Inflammatory macrophage (primary cell): ENCODE measurements around the gene FNIP2.

Experiments
- DNase-seq, 2 donors: peaks; one replicate each; pipeline ENCODE4 v3.0.0-alpha.2; 2020 to 2022

The FNIP2 gene

DNA sequence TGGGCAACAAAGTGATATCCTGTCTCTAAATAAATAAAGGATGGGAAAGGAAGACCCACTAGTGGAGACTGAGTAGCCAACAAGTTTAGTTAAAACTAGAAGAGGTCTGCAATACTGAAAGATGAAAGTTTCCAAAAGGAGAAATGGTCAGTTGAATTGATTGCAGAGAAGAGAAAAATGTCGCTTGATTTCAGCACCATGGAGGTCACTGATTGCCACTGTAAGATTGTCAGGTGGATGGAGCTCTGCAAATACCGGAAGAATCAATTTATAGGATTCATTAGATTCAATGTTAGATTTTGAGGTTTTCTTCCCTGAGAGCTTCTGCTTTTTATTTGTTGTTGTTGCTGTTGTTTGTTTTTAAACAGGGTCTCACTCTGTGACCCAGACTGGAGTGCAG, 5.4 kb upstream of the FNIP2 start:
- DNase-seq, result no peak

DNA sequence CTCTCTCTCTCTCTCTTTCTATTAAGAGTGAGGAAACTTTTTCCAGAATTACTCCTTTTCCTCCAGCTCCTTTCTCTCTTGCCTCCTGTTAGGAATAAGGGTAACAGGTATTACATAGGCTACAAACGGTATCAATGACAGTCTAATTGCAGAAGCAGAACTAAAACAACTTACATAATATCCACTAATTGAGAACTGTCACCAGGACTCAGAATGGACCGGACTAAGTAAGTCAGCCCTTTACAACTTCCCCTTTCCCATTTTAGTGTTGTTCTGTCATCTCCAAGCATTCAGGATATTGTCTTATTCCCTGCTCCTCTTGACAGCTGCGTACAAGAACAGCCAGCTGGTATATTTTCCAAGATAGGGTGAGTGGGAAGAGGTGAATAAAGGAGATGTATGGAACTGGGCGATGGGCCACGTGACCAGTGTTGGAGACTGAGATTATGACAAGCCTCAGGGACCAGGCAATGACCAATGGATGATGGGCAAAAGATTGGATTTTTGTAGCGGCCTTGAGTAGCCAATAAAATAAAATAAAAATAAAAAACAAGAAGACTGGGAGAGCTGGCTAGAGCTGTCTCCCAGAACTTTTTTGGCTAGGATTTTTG, 2.3 kb upstream of the FNIP2 start:
- peak; percentile 74 to 75 for DNase-seq

DNA sequence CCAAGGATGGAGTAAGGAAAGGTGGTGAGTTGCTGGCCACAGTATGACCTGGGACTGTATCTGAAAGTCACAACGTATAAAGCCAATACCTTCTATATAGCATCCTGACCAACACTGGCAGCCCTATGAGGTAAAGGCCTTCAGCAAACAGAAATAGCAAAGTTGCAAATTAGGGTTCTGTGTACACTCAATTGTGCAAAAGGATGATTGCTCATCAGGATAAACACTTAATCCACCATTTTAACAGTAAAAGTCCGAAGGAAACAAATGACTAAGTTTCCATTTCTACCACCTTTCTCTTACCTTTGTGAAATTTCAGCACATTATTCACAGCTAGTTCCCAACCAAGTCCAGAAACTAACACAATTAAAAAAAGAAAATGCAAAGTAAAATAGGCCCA, 1.4 kb upstream of the FNIP2 start:
- peak; percentile 12 to 39 for DNase-seq

- peak; percentile 55 to 61 for DNase-seq
Observed at GRCh38 chr4:158769175-158769921, 522 bp downstream of the FNIP2 start.

- DNase-seq, result no peak
Observed at GRCh38 chr4:158770671-158771070, 1.8 kb downstream of the FNIP2 start.

GRCh38 chr4:158771776-158772175, 3.0 kb downstream of the FNIP2 start:
- DNase-seq, result no peak

GRCh38 chr4:158775091-158775651, 6.3 kb downstream of the FNIP2 start:
- DNase-seq, result peak; percentile 14 to 29

- no peak for DNase-seq
Observed at GRCh38 chr4:158776106-158776505, 7.3 kb downstream of the FNIP2 start.

DNA sequence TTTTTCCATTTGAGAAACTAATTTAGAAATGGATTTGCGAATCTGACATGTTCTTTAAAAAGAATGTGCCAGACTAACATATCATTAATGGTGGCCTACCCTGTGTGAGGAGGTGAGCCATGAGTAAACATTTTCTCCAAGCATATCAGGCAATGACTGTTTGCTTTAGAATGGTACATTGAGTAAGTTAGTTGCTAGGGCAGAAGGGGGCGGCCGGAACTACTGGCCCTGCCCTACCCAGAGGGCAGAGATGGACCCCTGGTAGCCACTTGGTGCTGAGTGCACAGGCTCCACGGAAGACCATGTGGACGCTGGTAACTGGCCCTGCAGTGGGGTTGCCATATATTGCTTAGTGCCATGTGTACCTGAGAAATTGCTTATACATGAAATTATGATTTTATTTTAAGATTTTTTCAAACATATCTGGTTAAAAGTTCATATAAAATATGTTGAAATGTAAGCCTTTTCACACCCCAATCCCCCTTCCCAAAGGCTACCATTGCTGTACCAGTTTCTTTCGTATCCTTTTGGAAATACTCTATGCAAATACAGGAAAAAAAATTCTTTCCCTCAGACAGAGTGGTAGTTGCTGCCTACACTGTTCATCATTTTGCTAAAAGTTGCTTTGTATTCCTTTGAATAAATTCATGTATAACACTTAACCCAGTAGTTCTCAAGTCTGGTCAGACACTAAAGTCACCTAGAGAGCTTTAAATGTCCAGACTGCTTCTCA, 8.8 kb downstream of the FNIP2 start:
- no peak for DNase-seq

GRCh38 chr4:158778156-158778711, 9.4 kb downstream of the FNIP2 start:
- DNase-seq, result peak in 1 of 2 donors; percentile 16

GRCh38 chr4:158778712-158779111, 9.9 kb downstream of the FNIP2 start:
- no peak for DNase-seq

DNA sequence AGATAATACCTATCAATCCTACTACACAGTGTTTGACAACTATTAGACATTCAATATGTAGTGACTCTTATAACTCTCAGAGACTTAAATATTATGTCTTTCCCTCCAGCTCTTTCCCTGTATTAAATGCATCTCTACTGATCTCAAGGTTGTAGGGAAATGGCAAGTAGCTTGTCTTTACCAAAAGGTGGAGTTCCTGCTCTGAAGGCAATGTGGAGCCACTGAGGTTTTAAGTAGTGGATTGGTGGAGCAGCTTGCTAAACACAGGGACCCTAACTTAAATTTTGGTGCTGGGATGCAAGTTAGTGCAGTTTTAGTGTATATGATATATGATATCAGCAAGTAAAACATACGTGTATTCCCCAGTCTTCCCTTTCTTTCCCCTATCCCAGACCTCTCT, 13.1 kb downstream of the FNIP2 start:
- no peak for DNase-seq

DNA sequence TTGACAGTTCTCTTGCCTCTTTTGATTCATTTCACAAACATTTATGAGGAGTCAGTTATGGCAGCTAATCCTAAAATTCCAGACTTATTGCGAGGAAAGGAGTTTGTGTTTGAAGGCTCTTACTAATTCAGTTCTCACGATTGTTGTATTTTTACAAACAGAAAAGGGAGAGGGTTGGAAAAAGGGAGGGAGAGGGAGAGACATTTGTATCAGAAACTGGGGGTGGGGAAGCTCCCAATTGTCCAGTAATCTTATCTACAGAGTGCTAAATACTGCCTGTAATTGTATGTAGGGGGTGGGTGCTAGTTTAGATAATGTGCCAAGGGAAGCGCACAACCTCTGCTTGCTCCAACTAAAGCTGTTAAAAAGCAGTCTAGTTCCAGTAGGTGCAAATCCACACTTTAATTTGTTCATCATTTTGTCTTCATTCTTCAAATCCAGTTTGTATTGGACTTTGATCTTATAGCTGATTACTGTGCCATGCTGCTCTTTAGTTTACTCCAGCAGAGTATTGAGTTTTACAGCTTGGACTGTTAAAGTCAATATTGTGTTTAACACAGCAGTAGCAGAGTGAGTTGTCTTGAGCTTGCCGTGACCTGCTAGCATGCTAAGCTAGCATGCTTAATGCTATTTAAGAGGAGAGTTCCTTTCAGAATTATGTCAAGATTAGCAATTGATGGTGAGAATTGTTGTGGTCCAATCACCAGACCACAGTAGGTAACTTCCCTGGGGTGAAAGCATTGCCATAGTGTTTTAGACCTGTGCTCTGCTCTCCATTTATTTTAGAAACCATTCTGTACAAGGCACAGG, 13.9 kb downstream of the FNIP2 start:
- no peak for DNase-seq

- peak; percentile 18 to 66 for DNase-seq
Observed at GRCh38 chr4:158783785-158784184, 15.0 kb downstream of the FNIP2 start.

DNA sequence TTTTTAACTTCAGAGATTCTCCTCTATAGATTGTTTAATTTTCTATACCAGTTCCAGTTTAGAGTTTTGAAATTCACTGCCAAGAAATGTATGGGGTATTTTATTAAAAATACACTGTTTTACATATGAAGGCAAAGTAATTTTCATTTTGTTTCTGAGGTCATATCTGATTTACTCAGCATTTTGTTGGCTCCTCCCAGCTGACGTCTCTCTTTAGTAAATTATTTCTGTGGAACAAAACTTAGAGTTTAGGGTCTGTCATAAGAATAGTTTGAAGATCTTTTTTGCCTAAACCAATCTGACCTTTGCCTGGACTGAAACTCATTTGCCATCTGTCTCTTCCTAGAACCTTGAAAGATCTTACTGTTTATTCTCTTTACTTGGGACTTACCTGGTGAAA, 16.9 kb downstream of the FNIP2 start:
- no peak for DNase-seq

DNA sequence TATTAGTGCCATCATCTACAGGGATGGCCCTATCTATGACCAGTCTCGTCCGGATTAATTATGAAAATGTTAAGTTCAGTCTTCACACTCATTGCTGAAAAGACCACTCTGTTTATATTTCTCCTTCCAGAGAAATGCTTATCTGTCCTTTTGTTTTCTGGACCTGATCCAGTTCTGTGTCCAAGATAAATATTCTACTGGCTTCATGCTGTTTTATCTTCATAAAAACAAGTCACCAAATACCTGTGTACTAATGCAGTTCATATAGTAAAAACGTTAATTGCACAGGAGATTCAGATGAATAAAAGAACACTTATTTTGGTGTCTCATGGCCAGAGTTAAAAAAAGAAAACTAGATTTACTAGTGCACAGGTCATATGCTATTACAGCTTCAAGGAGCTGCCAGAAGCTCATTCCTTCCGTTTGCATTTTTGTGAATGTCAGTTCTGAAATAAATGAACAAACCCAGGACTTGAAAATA, 17.3 kb downstream of the FNIP2 start:
- DNase-seq, result no peak

- DNase-seq, result no peak
Observed at GRCh38 chr4:158786955-158787354, 18.1 kb downstream of the FNIP2 start.

DNA sequence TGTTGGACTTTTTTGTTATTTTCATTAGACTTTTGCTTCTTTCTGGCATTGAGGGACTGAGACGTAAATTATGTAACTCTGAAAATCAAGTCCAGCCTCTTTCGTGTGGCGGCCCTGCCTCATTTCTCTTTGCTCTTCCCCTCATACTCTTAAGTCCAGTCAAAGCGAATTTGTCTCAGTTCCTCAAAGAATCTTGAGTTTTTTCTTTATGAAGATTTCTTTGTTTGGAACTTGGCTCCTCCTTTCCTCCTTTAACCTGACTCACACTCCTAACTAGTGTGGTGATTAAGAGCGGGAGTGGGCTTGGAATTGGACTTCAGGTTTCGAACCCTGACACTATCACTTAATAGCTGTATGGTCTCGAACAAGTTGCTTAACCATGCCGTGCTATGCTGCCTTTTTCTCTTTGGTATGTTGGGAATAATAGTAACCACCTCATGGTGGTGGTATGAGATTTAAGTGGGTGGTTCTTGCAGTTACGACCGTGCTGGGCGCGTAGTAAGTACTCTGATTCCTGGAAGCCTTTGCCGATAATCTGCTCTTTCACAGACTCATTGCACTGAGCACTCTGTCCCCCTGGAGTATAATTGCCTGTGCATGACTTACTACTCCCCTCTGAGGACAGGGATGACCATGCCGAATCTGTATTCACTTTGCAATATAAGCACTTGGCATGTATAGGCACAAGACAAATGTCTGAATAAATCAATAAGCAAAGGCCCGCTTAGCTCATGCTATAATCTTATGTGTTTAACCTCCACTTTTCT, 19.1 kb downstream of the FNIP2 start:
- DNase-seq, result peak; percentile 61 to 68

DNA sequence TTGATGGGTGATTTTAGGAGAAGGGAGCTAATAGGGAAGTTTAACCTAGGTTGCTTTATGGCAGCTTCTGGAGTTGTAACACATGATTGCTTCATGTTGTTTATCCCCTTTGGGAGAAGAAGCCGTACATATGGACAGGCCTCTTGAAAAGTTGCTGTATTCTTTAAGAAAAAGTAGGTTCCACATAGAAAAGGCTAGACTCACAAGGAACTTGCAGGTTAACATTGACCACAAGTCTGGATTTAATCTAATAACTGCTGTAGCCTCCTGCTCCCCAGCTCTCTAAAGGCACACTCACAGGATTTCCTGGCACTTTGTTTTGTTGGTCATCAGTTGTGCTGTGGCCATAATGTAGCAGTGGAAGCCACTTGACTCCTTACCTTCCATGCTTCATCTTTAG, 19.7 kb downstream of the FNIP2 start:
- peak; percentile 54 to 55 for DNase-seq

- DNase-seq, result no peak
Observed at GRCh38 chr4:158789853-158790252, 21.0 kb downstream of the FNIP2 start.

- no peak for DNase-seq
Observed at GRCh38 chr4:158793021-158793420, 24.2 kb downstream of the FNIP2 start.
